Liver (tissue), 2 donors: ENCODE data around the gene REEP3.

Source experiments
- HNF4A ChIP-seq, 2 donors: conservative IDR thresholded peaks; 2 replicates each; pipeline ENCODE4 v1.6.1; 2016; ENCODE audit warnings: antibody characterized with exemption in 2 of 2, mild to moderate bottlenecking in 2 of 2
- RXRA ChIP-seq, 2 donors: IDR thresholded peaks; 2 replicates each; pipeline ENCODE4 v1.6.1; 2017 to 2018; ENCODE audit warnings: antibody characterized with exemption in 2 of 2, mild to moderate bottlenecking in 1 of 2
- YY1 ChIP-seq: IDR thresholded peaks from 2 replicates; pipeline ENCODE4 v1.6.1; 2016; ENCODE audit warnings: antibody characterized with exemption, mild to moderate bottlenecking
- donor health status: healthy.

DNA sequence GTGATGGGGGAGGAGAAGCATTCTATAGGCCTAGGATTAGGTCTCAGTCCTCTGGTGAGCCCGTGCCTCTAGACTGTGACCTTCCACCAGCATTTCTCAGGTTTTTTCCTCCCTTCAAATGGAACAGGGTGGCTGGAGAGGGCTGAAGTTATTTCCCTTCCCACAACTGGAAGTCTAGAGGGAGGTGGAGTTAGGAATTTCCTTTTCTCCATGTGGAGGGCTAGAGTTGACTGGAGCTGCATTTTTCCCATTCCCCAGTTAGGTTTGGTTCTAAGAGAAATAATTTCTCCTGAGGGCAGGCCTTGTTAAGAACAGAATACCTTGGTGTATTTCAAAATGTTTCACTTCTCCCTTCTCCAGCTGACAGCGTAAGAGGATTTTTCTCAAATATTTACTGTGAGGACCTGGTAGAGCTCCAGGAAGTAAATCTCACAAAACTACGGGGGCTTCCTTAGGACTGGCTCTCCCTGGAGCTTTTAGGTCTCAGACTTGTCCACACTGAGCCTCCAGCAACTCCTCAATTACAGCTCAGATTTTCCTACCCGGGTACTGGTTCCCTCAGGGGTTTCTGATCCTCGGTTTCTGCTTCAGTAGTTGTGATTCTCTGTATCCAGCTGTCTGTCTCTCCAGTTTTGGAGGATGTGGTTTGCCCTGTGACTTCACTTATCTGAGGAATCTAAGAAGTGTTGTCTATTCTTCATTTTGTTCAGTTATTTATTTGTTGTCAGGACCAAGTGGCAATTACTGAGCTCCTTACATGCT is 6.0 kb upstream of the REEP3 start:
- TF ChIP-seq RXRA (IDR thresholded peaks at IDR 0.05) (no peak), HNF4A (conservative IDR thresholded peaks at IDR 0.05) (no peak), YY1 (no peak)
